ENCODE results near the gene AKT3.

Gene AKT3

GRCh38 chr1:243508943-243509342 lies 341.1 kb downstream of the AKT3 start:
- TF ChIP-seq CEBPB (IDR thresholded peaks at IDR 0.05) = no peak
- TF ChIP-seq USF1 (IDR thresholded peaks at IDR 0.05) = no peak
- no peak for TF ChIP-seq RAD21 (IDR thresholded peaks at IDR 0.05; ENCODE audit: low read depth)
- TF ChIP-seq NFIC (IDR thresholded peaks at IDR 0.05) = no peak
- no peak for TF ChIP-seq TEAD4 (IDR thresholded peaks at IDR 0.05)
- no peak for TF ChIP-seq REST (IDR thresholded peaks at IDR 0.05; ENCODE audit: low read depth)
- no peak for TF ChIP-seq CREB1 (IDR thresholded peaks at IDR 0.05; ENCODE audit: low read depth)
- TF ChIP-seq EGR1 (IDR thresholded peaks at IDR 0.05) = no peak
- no peak for TF ChIP-seq EP300 (IDR thresholded peaks at IDR 0.05; ENCODE audit: borderline replicate concordance)
- no peak for TF ChIP-seq TCF12 (IDR thresholded peaks at IDR 0.05; ENCODE audit: low read depth)
- no peak for TF ChIP-seq TAF1 (IDR thresholded peaks at IDR 0.05; ENCODE audit: low read depth)
- TF ChIP-seq YY1 (IDR thresholded peaks at IDR 0.05; ENCODE audit: low read depth) = no peak
- no peak for TF ChIP-seq MAX (IDR thresholded peaks at IDR 0.05)
- TF ChIP-seq ZBTB7A (IDR thresholded peaks at IDR 0.05; ENCODE audit: low read depth) = no peak
- TF ChIP-seq FOXM1 (IDR thresholded peaks at IDR 0.05; ENCODE audit: borderline replicate concordance, low read depth) = no peak

GRCh38 chr1:243508303-243508713 lies 341.7 kb downstream of the AKT3 start:
- TF ChIP-seq FOXM1 (IDR thresholded peaks at IDR 0.05; ENCODE audit: borderline replicate concordance, low read depth) (no peak), TCF12 (IDR thresholded peaks at IDR 0.05; ENCODE audit: low read depth) (no peak), CREB1 (IDR thresholded peaks at IDR 0.05; ENCODE audit: low read depth) (no peak), YY1 (IDR thresholded peaks at IDR 0.05; ENCODE audit: low read depth) (no peak), ZBTB7A (IDR thresholded peaks at IDR 0.05; ENCODE audit: low read depth) (no peak)

- TF ChIP-seq EGR1 (IDR thresholded peaks at IDR 0.05) (no peak), MAX (IDR thresholded peaks at IDR 0.05) (no peak), REST (IDR thresholded peaks at IDR 0.05; ENCODE audit: low read depth) (no peak), TAF1 (IDR thresholded peaks at IDR 0.05; ENCODE audit: low read depth) (no peak)
These were observed 342.3 kb downstream of the AKT3 start for GRCh38 chr1:243507672-243508302.

GRCh38 chr1:243507001-243507671 lies 342.9 kb downstream of the AKT3 start:
- TF ChIP-seq TEAD4 (IDR thresholded peaks at IDR 0.05) (no peak), FOXM1 (IDR thresholded peaks at IDR 0.05; ENCODE audit: borderline replicate concordance, low read depth) (no peak), TCF12 (IDR thresholded peaks at IDR 0.05; ENCODE audit: low read depth) (no peak)

GRCh38 chr1:243505986-243506689 lies 343.9 kb downstream of the AKT3 start:
- TF ChIP-seq USF1 (IDR thresholded peaks at IDR 0.05) (peak; percentile 27; the same call in 1 of the 2 replicates), CREB1 (IDR thresholded peaks at IDR 0.05; ENCODE audit: low read depth) (no peak), ZBTB7A (IDR thresholded peaks at IDR 0.05; ENCODE audit: low read depth) (no peak)

GRCh38 chr1:243503155-243503554 lies 346.9 kb downstream of the AKT3 start:
- TF ChIP-seq FOXM1 (IDR thresholded peaks at IDR 0.05; ENCODE audit: borderline replicate concordance, low read depth) (no peak), MAX (IDR thresholded peaks at IDR 0.05) (no peak), TEAD4 (IDR thresholded peaks at IDR 0.05) (no peak)
